ENCODE results near the gene NAPG.
"Not testable (repeated sequence)": the region's sequence is repeated elsewhere in the genome, so short reads cannot be mapped to it uniquely, and the experiment has no call there.

The NAPG gene

GRCh38 chr18:10552226-10552625 is 26.4 kb downstream of the NAPG start:
- Histone ChIP-seq H3K4me3 (replicated peaks; ENCODE audit: insufficient read depth, low read length) (no peak overlapping the region), H3K27me3 (ENCODE audit: insufficient read depth, poor library complexity, severe bottlenecking) (no peaks in the 10 kb centered on the region), H3K27ac (replicated peaks) (no peak overlapping the region)
- no peak for TF ChIP-seq POLR2AphosphoS5 (IDR thresholded peaks at IDR 0.05; ENCODE audit: low read depth)
- TF ChIP-seq REST (IDR thresholded peaks at IDR 0.05; ENCODE audit: insufficient replicate concordance, low read depth) = no peak
- TF ChIP-seq GABPA (IDR thresholded peaks at IDR 0.05; ENCODE audit: low read depth) = no peak
- TF ChIP-seq SPI1 (IDR thresholded peaks at IDR 0.05; ENCODE audit: borderline replicate concordance, low read depth) = no peak
- no peak for TF ChIP-seq CTCF (IDR thresholded peaks at IDR 0.05; ENCODE audit: insufficient read depth, low read length)
- DNase-seq (ENCODE audit: low read depth in 1 of 2, low spot score in 1 of 2) = no peak

GRCh38 chr18:10556251-10556650 is 30.4 kb downstream of the NAPG start:
- not testable (repeated sequence) for H3K4me3 ChIP-seq (replicated peaks; ENCODE audit: insufficient read depth, low read length); H3K27me3 ChIP-seq (ENCODE audit: insufficient read depth, poor library complexity, severe bottlenecking); DNase-seq (ENCODE audit: low read depth in 1 of 2, low spot score in 1 of 2); H3K27ac ChIP-seq (replicated peaks)
- 0 out of 2 replicates have a peak, but pooled peaks have one; percentile 46 for TF ChIP-seq POLR2AphosphoS5 (IDR thresholded peaks at IDR 0.05; ENCODE audit: low read depth)

GRCh38 chr18:10557085-10557677 is 31.4 kb downstream of the NAPG start:
- H3K27me3 ChIP-seq (ENCODE audit: insufficient read depth, poor library complexity, severe bottlenecking) = no peaks in the 10 kb centered on the region
- H3K4me3 ChIP-seq (replicated peaks; ENCODE audit: insufficient read depth, low read length) = no peak overlapping the region
- TF ChIP-seq POLR2AphosphoS5 (IDR thresholded peaks at IDR 0.05; ENCODE audit: low read depth) = no peak
- no peak for TF ChIP-seq CTCF (IDR thresholded peaks at IDR 0.05; ENCODE audit: insufficient read depth, low read length)
- TF ChIP-seq GABPA (IDR thresholded peaks at IDR 0.05; ENCODE audit: low read depth) = no peak
- no peak for TF ChIP-seq SPI1 (IDR thresholded peaks at IDR 0.05; ENCODE audit: borderline replicate concordance, low read depth)
- TF ChIP-seq REST (IDR thresholded peaks at IDR 0.05; ENCODE audit: insufficient replicate concordance, low read depth) = no peak
- no peak overlapping the region for H3K27ac ChIP-seq (replicated peaks)
- DNase-seq (ENCODE audit: low read depth in 1 of 2, low spot score in 1 of 2) = no peak

GRCh38 chr18:10558243-10558966 is 32.6 kb downstream of the NAPG start:
- TF ChIP-seq POLR2AphosphoS5 (IDR thresholded peaks at IDR 0.05; ENCODE audit: low read depth) = 0 out of 2 replicates have a peak, but pooled peaks have one; percentile 14
- no peak for TF ChIP-seq CTCF (IDR thresholded peaks at IDR 0.05; ENCODE audit: insufficient read depth, low read length)
- TF ChIP-seq SPI1 (IDR thresholded peaks at IDR 0.05; ENCODE audit: borderline replicate concordance, low read depth) = peak; percentile 62
- Histone ChIP-seq H3K27ac (replicated peaks) (no peak overlapping the region), H3K27me3 (ENCODE audit: insufficient read depth, poor library complexity, severe bottlenecking) (no peaks in the 10 kb centered on the region), H3K4me3 (replicated peaks; ENCODE audit: insufficient read depth, low read length) (no peak overlapping the region)
- DNase-seq (ENCODE audit: low read depth in 1 of 2, low spot score in 1 of 2) = no peak
